Chondrocyte (in vitro differentiated cells): Measurements from ENCODE around the gene SLC51B. TPM values are rescaled to one million over a fixed set of nuclear protein-coding genes. Genes with fewer than 3 reads are reported as not detected.
"Not testable (repeated sequence)": the region's sequence is repeated elsewhere in the genome, so short reads cannot be mapped to it uniquely, and the experiment has no call there.

Experiments
- DNase-seq: peaks from one replicate; pipeline ENCODE4 v3.0.0; 2021; ENCODE audit warnings: mixed read lengths, low spot score
- H3K27ac Mint-ChIP-seq: one replicate; pipeline ENCODE4 v1.8.0; 2021; ENCODE audit warnings: mild to moderate bottlenecking, moderate library complexity, mixed read lengths; ENCODE audit not compliant: unreplicated experiment
- H3K27me3 Mint-ChIP-seq: 2 replicates; pipeline ENCODE4 v1.8.0; 2021; ENCODE audit warnings: low read depth, mixed read lengths
- H3K36me3 Mint-ChIP-seq: 2 replicates; pipeline ENCODE4 v1.8.0; 2021; ENCODE audit warnings: low read depth, mixed read lengths
- H3K4me1 Mint-ChIP-seq: 2 replicates; pipeline ENCODE4 v1.8.0; 2021; ENCODE audit warnings: low read depth, mild to moderate bottlenecking, mixed read lengths
- H3K4me3 Mint-ChIP-seq: one replicate; pipeline ENCODE4 v1.8.0; 2021; ENCODE audit warnings: mild to moderate bottlenecking, moderate library complexity, mixed read lengths; ENCODE audit not compliant: unreplicated experiment
- H3K9me3 Mint-ChIP-seq: 2 replicates; pipeline ENCODE4 v1.8.0; 2021; ENCODE audit warnings: low read depth, mixed read lengths
- total RNA-seq: library from RNA; stranded (reverse); gene quantifications from 3 replicates; pipeline ENCODE4 v1.2.1, GENCODE V29; 2021
- TF ChIP-seq, protein P1 (sequence below): fragments of 200-600 bp; sonication (generic); IDR thresholded peaks from 2 replicates; pipeline ENCODE4 v1.5.0; 2021; ENCODE audit warnings: antibody characterized with exemption, mild to moderate bottlenecking, moderate library complexity

The SLC51B gene
- total RNA-seq, 1 donor from 2014 or later = not detected

DNA sequence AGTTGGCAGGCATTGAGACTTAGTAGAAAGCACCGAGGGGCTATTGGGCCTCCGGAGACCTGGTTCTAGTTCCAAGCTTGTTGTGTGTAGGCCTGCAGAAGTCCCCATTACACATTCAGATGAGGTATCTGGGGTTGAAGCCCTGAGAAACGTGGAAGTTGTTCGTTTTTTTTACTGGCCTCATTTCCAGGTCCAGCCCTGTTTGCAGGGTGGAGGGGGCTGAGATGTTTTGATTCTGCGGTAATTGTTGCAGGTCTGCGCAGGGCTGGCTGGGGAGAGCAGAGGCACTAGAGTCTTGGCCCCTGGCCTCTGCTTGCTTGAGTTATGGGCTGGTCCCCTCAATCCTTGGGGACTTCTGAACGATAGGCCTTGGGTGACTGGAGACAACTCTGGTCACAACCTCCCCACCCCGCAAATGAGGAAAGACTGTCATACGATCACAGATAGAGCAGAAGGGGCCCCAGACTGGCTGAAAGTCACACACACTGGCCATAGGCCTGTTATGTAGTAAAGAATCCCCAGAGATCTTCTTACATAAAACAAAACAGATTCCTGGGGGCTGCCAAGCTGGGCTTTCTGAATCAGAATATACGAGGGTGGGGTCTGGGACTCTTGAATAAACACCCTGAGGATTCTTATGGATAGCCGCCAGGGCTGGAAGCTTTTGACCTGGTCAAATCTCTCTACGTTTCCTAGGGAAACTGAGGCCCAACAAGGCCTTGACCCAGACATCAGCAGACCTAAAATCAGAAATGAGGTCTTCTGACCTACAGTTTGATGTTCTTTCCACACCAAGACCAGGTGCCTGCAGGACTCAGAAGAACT is 47.0 kb downstream of the SLC51B start:
- no peaks in the 10 kb centered on the region for H3K36me3 Mint-ChIP-seq
- H3K9me3 Mint-ChIP-seq = no peaks in the 10 kb centered on the region
- no peaks in the 10 kb centered on the region for H3K27me3 Mint-ChIP-seq
- no peak overlapping the region for H3K4me3 Mint-ChIP-seq
- H3K27ac Mint-ChIP-seq = no peak overlapping the region
- H3K4me1 Mint-ChIP-seq = peaks cover 31% of the 10 kb centered on the region
- peak; percentile 27 for DNase-seq
- TF ChIP-seq, protein P1, sequence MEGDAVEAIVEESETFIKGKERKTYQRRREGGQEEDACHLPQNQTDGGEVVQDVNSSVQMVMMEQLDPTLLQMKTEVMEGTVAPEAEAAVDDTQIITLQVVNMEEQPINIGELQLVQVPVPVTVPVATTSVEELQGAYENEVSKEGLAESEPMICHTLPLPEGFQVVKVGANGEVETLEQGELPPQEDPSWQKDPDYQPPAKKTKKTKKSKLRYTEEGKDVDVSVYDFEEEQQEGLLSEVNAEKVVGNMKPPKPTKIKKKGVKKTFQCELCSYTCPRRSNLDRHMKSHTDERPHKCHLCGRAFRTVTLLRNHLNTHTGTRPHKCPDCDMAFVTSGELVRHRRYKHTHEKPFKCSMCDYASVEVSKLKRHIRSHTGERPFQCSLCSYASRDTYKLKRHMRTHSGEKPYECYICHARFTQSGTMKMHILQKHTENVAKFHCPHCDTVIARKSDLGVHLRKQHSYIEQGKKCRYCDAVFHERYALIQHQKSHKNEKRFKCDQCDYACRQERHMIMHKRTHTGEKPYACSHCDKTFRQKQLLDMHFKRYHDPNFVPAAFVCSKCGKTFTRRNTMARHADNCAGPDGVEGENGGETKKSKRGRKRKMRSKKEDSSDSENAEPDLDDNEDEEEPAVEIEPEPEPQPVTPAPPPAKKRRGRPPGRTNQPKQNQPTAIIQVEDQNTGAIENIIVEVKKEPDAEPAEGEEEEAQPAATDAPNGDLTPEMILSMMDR = no peak

DNA sequence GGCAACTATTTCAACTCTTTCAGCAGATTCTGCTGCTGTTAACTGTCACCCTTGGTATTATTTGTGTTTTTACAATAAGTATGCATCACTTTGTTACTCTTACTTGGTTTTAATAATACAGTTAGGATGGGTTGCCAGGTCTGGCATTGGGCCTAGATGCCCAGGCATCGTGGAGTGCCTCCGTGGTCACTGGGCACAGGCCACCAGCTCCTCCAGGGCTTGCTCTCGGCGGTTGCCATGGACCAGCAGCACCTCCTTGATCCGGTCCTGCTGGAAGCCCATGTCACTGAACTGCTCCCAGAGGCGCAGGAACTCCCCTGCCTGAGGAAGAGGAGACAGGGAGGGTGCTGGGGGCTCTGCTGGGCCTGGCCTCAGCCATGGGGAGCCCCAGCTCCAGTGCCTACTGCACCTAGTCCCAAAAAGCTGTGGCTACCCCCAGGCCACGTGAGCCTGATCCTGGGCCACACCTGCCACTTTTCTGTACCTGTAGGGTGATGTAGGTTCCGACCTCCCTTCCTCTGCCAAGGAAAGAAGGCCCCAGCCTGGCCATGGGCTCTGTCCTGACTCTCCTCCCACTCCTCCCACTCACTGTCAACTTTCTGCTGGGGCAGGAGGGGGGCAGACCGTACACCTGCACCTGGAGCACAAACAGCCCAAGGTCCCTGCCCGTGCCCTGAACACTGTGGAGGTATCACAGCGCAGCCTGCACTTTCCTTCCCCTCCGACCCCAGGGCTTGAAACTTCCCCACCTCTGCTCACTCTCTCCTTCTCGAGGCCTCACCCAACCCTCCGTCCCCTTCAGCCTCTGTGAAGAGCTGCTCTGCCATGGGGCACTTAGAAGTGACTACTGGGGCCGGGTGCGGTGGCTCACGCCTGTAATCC is 48.0 kb downstream of the SLC51B start:
- TF ChIP-seq, protein P1 = no peak
- Mint-ChIP-seq H3K36me3 (peaks cover 3% of the 10 kb centered on the region), H3K27me3 (no peaks in the 10 kb centered on the region), H3K9me3 (no peaks in the 10 kb centered on the region), H3K27ac (no peak overlapping the region), H3K4me3 (no peak overlapping the region), H3K4me1 (peaks cover 24% of the 10 kb centered on the region)
- peak; percentile 70 for DNase-seq

DNA sequence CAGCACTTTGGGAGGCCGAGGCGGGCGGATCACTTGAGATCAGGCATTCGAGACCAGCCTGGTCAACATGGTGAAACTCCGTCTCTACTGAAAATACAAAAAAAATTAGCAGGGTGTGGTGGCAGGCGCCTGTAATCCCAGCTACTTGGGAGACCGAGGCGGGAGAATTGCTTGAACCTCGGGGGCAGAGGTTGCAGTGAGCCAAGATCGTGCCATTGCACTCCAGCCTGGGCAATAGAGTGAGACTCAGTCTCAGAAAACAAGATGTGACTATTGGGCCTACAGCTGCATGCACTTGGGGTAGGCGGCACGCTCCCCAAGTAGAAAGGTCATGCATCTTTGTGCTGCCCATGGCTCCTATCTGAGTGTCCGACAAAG is 48.6 kb downstream of the SLC51B start:
- H3K4me3 Mint-ChIP-seq, H3K27me3 Mint-ChIP-seq, H3K9me3 Mint-ChIP-seq, H3K27ac Mint-ChIP-seq, DNase-seq, H3K36me3 Mint-ChIP-seq: not testable (repeated sequence)
- H3K4me1 Mint-ChIP-seq = peaks cover 23% of the 10 kb centered on the region

DNA sequence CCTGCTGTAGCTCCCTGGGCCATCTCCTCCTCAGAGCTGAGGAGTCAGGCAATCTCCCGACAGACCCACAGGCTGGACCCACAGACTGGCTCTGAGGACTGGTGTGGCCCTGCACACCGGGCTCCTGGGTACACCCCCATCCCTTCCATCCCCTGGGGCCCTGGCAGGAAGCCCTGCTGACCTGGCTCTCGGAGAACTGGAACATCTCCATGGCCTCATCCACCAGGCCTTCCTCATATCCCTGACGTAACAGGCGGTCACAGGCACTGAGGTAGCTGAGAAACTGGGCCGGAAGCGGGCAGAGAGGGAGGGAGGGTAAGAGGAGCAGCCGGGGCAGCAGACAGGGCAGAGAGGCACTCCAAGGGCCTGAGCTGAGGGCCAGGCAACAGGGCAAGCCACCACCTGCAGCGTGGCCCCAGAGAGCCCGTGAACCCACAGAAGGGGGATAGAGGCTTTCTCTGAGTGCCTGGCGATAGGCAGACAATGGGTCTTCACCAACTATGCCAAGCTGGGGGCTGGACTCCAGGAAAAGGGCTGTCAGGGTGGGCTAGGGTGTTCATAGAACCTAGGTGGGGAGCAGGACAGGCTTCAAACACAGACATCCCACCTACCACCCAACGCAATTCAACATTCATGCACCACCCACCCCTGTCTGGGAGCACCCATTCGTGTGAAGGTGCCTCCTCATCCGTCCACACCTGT is 49.3 kb downstream of the SLC51B start:
- TF ChIP-seq, protein P1 = no peak
- Mint-ChIP-seq H3K9me3 (no peaks in the 10 kb centered on the region), H3K36me3 (peaks cover 11% of the 10 kb centered on the region), H3K4me1 (peaks cover 23% of the 10 kb centered on the region), H3K4me3 (no peak overlapping the region), H3K27me3 (no peaks in the 10 kb centered on the region), H3K27ac (no peak overlapping the region)
- no peak for DNase-seq

DNA sequence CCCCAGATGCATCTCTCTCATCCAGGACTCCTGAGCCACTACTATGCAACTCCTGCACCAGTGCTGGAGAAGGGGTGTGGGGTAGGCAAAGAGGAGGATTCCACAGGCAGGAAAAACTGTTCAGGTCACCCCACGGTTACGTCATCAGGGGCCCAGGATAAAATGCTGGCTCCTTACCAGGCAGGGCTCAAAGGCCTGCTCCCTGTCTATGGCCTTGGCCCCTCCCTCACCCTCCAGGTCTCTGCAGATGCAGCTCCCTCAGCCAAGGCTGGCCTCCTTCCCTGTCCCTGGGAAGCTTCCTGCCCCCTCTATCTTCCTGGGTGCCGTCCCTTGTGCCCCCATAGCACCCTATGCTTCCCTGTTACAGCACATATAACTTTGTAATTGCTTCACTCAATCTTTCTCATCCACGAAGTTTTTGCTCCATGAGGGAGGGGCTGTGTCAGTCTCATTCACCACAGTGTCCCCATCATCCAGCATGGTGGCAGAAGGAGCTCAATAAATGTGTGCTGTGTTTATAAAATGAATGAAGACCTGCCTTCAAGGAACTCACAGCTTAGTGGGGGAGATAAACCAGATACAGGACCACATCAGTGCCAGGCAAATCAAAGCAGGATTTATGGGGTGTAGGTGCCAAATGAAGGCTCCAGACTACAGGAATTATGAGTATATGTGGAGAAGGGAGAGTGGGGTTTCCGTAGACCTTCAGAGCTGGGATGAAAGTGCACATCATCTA is 50.0 kb downstream of the SLC51B start:
- Mint-ChIP-seq H3K27me3 (no peaks in the 10 kb centered on the region), H3K9me3 (no peaks in the 10 kb centered on the region), H3K36me3 (peaks cover 11% of the 10 kb centered on the region), H3K4me1 (peaks cover 23% of the 10 kb centered on the region), H3K27ac (no peak overlapping the region), H3K4me3 (no peak overlapping the region)
- TF ChIP-seq, protein P1 = no peak
- DNase-seq = peak; percentile 66
